ENCODE measurements around the gene KRT36.
A peak's percentile ranks its signal among the peaks of the same experiment; 100 is the strongest.

Gene KRT36

DNA sequence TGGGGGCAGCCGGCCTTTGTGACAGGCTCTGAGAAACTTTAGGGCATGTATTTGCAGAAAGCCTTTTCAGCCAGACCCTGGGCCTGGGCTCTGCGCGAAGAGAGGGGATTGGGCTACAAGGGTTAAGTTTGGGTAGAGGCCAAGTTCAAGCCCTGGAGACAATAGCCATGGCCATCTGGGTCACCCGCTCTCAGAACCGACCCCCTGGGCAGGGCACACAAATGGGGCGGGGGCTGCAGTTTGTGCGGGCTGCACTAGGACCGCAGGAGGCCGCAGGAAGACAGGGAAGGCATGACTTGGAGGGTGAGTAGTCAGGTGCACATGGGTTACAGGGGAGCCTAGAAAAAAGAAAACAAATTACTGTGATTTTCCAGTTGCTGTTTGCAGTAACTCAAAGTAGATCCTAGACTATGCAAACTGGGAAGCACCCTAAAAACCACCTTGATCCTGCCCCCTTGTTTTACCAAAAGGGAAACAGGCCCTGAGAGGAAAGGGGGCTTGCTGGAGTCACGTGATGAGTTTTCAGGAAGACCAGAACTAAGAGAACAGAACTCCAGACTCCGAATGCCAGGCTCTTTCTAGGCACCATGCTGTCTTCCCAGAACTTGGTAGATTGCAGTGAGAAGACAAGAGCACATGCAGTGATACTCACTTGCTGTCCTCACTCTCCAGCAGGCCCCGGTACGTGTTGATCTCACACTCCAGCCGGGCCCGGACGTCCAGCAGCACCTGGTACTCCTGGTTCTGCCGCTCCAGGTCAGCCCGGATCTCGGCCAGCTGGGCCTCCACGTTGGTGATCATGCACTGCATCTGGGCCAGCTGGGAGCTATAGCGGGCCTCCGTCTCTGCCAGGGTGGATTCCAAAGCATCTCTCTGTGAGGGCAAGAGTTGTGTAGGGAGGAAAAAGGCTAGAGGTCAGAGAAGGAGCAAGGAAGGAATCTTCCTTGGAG, 12.6 kb downstream of the KRT36 start:
- DNase-seq (ENCODE audit: low read depth), result no peak

DNA sequence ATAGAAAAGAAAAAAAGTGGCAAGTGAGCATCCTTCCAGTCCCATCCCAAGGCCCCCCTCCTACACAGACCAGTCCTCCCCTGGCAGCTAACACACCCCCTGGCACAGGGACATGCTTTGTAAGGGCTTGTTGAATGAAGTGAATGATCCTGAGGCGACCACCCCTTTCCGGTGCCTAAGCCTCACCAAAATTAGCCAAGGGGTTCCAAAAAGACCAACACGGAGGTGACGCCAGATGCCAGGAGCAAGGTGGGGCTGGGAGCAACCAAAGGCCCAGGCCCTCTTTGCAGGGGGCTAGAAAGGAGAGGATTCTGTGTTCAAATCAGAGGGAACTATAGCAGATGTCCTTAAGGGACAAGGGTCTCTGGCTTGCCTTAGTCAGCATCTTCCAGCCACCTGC, 14.3 kb downstream of the KRT36 start:
- DNase-seq (ENCODE audit: low read depth), result no peak

DNA sequence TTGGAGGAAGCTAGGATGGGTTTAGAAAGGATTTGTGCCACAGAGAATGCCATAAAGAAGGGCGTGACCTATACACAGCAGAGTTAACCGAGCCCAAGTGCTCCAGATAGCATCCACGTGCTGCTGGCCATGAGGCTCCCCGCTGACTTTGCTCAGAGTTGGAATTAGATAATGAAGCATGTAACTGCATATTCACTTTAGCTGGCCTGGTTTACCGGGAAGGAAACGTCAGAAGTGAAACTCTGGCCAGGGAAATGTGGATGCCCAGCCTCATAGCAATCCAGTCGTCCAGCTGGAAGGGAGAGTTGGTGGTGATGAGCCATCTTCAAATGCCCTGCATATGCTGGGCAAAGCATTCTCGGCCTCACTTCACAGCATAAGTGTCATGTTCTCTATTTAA, 14.8 kb downstream of the KRT36 start:
- no peak for DNase-seq (ENCODE audit: low read depth)

DNA sequence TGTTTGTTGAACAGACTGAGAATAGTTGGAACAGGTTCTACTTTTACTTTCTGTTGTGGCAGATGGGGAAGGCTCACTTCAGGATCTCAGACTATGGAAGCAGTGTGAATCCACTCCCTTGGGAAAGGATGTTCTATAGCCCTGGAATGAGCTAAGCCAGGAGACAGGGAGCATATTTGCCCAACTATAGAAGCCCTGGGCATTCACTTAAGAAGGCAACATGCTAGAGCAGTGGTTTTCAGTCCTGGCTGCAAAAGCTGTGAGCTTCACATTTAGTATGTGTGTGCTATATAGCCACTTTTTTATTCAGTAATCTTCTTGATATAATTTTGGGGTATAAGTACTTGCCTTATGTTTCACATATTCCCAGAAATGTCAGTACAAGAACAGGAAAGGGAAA, 21.4 kb downstream of the KRT36 start:
- no peak for DNase-seq (ENCODE audit: low read depth)

DNA sequence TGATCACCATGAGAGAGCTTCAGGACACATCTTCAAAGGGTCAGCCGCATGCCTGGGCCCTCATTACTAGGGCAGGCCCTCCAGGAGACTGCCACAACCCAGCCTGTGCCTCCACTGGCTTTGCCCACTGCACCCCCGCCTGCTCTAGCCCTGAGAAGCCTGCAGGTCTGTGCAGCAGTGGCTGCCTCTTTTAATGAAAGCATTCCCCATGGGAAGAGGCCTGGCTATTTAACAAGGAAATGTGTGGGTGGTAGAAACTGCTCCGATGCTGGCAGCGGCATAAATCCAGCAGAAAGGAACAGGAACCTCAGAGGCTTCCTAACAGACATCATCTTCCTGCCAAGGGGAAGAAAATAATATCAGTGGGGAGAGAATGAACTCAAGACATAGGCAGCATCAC, 22.1 kb downstream of the KRT36 start:
- DNase-seq (ENCODE audit: low read depth), result no peak

DNA sequence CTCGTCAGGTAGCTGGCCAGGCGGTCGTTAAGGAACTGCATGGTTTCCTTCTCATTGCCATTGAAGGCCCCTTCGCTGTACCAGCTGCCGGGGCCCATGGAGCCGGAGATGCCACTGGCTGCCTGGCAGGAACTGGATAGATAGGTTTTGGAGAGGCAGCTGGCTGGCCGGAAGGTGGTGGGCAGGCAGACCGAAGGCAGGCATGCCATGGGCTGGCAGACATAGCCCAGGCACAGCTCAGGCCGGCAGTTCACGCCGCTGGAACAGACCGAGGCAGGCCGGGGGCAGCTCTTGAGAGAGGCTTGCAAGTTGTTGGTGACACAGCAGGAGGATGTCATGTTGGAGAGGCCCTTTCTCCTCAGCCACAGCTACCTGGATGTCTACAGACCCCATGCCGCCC, 22.7 kb downstream of the KRT36 start, which contains the start of gene KRT32:
Gene KRT32 (minus strand): TSS at position 399 of the 400 bp plus-strand sequence. CDS start 61 bp downstream, at position 338.
- no peak for DNase-seq (ENCODE audit: low read depth)

DNA sequence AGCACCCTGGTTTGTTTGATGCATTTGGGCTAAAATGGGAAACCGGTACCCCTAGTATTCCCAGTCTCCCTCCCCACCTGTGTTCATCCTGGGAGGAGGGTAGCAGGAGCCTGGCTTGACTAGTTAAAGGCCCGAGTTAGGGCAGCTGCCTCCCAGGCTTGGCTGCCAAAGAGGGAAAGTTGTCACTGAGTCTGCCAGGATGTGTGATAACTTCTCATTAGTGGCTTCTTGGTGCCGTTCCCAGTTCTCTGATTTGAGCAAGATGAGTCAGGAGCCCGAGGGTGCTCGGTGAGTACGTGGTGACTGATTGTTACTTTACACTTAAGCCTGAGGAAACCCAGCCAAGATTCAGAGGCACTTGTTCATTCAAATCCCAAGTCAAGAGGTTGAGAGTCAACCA, 25.0 kb downstream of the KRT36 start:
- DNase-seq (ENCODE audit: low read depth), result peak; percentile 80

DNA sequence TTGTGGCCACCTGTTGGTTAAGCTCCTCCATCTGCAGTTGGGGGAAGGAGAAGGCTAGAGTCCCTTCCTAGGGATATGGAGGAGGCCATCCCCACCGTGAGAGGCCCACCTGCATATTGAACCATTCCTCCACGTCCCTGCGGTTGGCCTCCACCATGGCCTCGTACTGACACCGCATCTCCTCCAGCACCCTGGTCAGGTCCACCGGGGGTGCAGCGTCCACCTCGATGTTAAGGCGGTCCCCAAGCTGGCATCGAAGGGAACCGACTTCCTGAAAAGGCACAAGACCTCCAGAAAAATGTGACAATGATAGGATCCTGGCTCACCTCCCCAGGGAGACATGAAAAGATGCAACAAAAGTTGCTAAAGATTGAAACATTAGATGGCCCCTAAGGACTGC, 25.5 kb downstream of the KRT36 start:
- DNase-seq (ENCODE audit: low read depth), result no peak

DNA sequence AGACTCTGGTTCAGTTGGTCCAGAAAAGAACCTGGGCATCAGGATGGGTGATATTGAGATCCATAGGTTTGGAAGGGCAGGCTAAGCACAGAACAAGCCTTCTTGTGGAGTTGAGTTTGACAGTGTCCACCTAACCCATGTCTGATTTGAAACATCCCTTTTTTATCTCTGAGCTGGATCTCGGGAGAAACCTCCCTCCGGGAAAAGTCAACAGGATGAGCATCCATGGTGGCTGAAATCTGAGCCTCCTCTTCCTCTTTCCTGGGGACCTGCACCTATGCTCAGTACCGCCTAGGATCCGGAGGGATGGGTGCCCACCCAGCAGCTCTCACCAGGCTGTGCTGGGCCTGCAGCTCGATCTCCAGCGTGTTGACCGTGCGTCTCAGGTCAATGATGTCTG, 26.0 kb downstream of the KRT36 start:
- DNase-seq (ENCODE audit: low read depth), result no peak

DNA sequence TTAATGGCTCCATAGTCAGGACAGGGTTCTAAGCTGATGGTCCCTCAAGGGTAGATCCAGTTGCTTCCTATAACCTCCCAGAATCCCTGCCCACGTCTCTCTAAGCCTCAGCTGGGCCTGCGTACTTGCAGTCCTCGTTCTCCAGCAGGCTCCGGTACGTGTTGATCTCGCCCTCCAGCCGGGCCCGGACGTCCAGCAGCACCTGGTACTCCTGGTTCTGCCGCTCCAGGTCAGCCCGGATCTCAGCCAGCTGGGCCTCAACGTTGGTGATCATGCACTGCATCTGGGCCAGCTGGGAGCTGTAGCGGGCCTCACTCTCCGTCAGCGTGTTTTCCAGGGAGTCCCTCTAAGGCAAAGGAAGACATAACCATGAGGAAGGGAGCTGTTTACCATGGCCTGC, 27.0 kb downstream of the KRT36 start:
- no peak for DNase-seq (ENCODE audit: low read depth)

DNA sequence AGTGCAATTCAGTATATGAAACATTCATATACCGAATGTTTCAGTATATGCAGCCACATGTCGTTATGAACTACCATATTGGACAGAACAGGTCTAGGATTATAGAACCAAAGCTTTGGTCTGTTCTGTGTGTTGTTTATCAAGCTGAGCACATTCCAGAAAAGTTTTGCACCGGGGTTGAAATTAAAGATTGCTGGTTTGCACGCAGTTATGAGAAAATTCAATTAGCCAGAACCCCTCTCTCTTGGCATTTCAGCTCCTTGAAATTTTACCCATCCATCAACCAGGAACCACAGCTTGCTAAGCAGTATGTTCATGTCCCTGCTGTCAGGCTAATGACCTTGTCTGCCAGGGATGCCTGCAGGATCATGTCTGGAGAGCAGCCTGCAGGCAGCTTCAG, 32.0 kb downstream of the KRT36 start:
- DNase-seq (ENCODE audit: low read depth), result no peak

DNA sequence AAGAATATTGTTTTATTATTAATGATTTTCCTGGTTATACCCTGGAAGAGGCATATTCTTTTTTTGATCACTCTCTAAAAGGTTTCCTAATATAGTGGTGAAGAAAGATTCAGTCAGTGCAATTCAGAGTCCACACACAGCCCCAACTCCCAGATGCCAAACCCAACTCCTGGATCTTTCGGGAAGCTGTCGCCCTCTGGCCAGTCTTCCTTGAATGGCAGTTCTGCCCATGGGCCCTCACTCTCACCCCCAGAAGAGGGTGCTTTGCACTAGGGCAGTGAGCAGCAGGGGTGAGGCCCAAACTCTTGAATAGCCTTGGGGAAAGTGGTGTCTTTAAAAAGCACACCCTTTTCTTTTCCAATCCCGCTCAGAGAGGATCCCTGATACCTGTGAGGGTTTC, 33.5 kb downstream of the KRT36 start:
- no peak for DNase-seq (ENCODE audit: low read depth)

DNA sequence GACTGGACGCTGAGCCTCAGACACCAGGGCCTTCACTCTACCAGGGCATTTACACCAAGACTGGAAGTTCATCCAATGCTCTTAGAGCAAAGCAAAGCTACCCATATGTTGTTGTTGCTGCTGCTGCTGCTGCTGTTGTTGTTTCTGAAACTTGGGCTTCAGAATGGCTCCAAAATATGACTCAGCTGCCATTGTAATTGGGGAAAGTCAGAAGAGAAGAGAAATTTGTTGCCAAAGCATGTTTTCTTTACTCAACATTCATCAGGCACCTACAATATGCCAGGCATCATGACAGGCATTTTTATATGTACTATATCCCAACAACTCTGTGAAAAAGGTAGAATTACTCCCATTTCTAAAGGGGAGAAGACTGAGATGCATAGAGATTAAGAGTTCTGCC, 34.5 kb downstream of the KRT36 start:
- no peak for DNase-seq (ENCODE audit: low read depth)

DNA sequence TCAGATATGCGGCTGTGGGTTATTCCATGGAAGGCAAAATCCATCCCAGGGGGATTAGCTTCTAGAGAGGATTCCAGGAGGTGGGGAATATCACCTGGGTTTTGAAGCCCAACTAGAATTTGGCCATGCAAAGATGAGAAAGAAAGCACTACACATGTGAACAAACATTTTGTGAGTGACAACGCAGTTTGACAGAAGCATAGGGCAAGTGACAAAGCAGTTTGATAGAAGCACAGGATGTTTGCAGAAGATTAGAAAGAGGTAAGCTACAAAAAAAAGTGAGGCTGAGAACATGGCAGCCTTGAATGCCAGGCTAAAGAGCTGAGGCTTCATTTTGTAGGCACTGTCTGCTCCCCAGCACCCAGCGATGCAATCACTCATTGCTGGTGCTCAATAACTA, 36.6 kb downstream of the KRT36 start:
- no peak for DNase-seq (ENCODE audit: low read depth)

DNA sequence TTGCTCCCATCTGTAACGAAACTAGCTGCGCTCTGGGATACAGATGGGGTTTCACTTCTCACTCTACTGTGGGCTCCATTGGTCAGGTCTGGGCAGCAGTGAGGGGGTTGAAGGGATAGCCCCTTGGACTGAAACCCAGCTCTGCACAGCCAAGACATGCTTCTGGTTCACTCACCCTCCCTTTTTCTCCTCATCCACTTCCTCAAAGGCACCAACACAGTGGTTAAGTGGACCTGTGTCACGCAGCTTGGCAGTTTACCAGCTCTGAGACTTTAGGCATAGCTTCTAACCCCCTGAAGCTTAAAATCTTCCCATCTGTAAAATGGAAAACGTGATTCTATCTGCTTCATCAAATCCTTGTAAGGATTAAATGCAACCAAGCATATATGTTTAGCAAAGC, 37.4 kb downstream of the KRT36 start:
- no peak for DNase-seq (ENCODE audit: low read depth)

DNA sequence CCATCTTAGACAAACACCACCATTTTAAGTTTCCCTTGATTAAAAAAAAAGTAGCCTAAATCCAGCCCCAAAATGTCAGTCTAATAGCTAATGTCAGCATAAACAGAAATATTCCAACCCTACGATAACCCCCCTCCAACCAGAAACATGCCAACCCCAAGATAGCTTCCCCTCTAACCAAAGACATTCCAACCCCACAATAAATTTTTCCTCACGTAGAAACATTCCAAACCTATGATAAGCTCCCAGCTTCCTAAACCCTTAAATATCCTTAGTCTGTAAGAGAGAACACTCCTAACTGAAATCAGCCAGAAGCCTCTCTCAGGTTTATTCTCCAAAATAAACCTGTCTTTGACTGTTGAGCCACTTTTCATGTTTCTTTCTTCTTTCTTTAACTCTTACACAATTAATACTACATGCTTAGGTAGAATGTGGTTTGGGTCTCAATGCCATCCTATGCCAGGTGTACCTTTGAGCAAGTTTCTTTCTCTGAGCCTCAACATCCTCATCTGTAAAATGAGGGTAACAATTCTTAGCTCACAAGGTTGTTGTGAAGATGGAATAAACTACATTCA, 38.5 kb downstream of the KRT36 start:
- DNase-seq (ENCODE audit: low read depth), result no peak

DNA sequence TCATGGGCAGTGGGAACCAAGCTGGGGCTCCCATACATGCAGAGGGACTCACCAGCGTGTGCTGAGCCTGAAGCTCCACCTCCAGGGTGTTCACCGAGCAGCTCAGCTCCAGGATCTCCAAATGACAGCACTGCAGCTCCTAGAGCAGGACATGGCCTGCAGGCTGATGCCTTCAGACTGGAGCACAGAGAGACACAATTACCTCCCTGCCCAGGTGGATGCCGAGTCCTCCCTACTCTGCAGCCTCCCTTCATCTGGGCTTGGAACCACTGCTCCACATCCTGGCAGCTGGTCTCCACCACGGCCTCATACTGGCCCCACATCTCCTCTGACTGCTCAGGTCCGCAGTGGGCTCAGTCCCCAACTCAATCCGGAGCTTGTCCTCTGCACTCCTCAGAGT, 40.7 kb downstream of the KRT36 start:
- DNase-seq (ENCODE audit: low read depth), result no peak

DNA sequence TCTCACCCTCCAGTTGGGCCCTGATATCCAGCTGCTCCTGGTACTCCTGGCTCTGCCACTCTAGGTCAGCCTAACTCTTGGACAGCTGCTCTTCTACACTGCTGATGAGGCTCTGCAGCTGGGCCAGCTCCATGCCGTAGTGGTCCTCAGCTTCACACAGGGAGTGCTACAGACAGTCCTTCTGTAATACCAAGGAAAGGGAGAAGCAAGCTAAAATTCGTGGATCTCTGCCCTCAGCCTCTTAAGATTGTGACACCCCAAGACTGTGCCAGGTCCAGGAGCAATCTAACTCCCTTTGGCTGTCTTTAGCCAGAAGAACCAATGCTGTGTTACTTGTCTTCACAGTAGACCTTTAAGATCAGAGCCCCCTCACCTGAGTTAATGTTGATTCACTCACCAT, 41.2 kb downstream of the KRT36 start:
- DNase-seq (ENCODE audit: low read depth), result no peak

DNA sequence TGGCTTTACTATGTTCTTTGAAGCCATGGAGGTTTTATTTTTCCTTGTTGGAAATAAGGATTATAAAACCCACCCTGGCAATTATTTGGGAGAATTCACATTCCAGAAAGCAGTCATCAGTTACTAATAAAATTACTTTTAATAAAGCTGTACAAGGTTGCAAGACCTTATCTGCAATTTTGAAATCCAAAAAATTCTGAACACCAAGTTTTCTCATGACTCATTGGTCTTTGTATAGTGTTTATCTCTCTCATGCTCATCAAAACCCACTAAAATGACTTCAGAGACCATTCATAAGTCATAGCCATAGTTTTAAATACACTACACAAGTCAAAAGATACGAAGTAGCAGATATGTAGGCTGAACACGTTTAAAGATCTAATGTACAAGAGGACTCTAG, 42.9 kb downstream of the KRT36 start:
- no peak for DNase-seq (ENCODE audit: low read depth)

DNA sequence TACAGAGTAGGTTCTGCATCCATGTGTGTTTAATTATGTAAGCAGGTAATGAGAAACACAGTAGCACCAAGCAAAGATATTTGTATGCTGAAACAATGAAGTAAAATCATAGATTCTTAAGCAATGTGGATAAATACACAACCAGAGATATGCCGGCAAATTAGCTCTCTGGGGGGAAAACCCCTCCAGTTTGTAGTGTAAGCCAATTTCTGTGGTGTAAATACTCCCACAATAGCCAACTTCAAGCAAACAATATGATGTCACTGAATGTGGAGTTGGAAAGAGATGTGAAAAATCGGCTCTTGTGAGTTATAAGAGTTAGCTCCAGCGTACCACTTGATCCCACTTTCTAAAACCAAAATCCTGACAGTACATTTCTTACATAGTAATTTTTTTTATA, 45.1 kb downstream of the KRT36 start:
- DNase-seq (ENCODE audit: low read depth), result no peak

DNA sequence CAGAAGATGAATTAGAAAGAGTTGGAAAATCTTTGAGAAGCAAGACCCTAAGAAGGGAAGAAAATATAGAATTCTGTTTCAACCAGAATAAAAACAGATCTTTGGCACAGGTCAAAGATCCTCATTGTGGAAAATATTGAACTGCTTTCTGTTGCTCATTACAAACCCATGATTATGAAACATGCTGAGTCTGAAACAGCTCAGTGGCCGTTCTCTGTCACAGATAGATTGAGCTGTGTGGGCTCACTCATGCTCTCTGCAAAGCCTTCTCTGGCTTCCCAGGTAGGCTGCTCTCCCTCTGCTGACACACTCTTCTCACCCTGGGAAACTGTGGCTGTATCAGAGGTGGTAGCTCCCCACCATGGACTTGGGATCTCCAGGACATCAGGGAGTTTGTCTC, 45.5 kb downstream of the KRT36 start:
- no peak for DNase-seq (ENCODE audit: low read depth)

DNA sequence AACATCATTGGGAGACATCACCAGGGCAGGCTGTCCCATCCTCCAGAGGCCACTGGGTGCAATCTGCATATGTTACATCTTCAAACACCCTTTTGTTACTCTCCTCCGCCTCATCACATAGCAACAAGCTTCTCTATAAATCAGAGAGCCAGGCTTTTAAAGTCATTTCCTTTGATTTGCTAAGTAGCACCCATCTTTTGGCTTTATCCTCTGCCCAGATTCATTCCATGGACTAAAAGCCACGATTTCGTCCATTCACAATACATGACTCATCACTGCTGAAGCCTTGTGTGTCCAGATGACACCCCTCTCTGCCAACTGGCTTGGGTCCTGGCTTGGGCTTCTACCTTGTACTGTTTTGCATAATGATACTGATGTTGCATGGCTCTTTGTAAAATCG, 47.0 kb downstream of the KRT36 start:
- no peak for DNase-seq (ENCODE audit: low read depth)

DNA sequence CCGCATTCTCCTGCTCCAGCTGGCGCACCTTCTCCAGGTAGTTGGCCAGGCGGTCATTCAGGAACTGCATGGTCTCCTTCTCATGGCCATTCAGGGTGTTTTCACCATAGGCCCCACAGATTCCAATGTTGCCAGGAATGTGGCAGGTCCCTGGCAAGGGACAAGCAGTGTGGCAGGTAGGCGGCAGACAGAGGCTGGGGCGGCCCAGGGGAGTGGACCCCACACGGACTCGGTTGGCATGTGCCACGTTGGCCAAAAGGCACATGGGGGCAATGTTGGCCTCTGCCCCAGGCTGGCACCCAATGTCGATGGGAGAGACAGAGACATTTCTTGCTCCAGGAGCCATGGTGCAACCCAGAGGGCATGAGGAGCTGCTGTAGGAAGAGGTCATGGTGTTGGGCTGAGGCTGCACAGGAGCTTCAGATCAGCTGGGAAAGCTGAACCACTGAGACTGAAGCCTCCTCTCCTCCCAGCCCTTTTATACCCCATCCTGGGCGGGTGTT, 49.1 kb downstream of the KRT36 start, which contains the start of gene KRT38:
Gene KRT38 (minus strand): TSS at position 453 of the 503 bp plus-strand sequence. CDS start 62 bp downstream, at position 391.
- DNase-seq (ENCODE audit: low read depth), result no peak

All from HS-5 (cell line).